ENCODE results near the gene TNS3. TPM values are rescaled to one million over a fixed set of nuclear protein-coding genes. Genes with fewer than 3 reads are reported as not detected.
"Not testable (repeated sequence)": the region's sequence is repeated elsewhere in the genome, so short reads cannot be mapped to it uniquely, and the experiment has no call there.

The TNS3 gene
- polyA plus RNA-seq, 1 of the 3 experiments (the other 2 are of a cell fraction): 72.3 TPM

- Histone ChIP-seq H3K79me2 (ENCODE audit: insufficient read depth) (peaks cover 32% of the 10 kb centered on the region), H2AFZ (ENCODE audit: low read depth) (no peak overlapping the region), H3K9me2 (no peaks in the 10 kb centered on the region), H3K27ac (ENCODE audit: low read depth in 2 of 2, low read length in 1 of 2) (no peak overlapping the region), H3K27me3 (ENCODE audit: insufficient read depth) (no peaks in the 10 kb centered on the region), H3K9me3 (no peaks in the 10 kb centered on the region), H3K4me2 (no peak overlapping the region), H3K36me3 (replicated peaks in 1 of 2; ENCODE audit: control insufficient read depth in 1 of 2, insufficient read depth in 2 of 2, low read length in 1 of 2) (peaks cover 1 to 23% of the 10 kb centered on the region in 2 experiments), H4K20me1 (ENCODE audit: insufficient read depth) (peaks cover 6% of the 10 kb centered on the region; the same call in 1 of the 2 replicates), H3K4me3 (ENCODE audit: low read depth in 2 of 2, low read length in 1 of 2) (no peak overlapping the region), H3F3A (replicated peaks; ENCODE audit: insufficient read depth) (no peaks in the 10 kb centered on the region), H3K4me1 (ENCODE audit: control insufficient read depth in 1 of 2, insufficient read depth in 2 of 2, low read depth in 1 of 2, low read length in 1 of 2) (peaks cover 0 to 11% of the 10 kb centered on the region in 2 experiments; a peak in 2 of 4 replicates), H3K9ac (no peak overlapping the region)
- ChIA-PET POLR2A (no interaction called here), CTCF (interaction anchor here (0.7 to 4.0 kb wide), 3 partner anchors 64 to 377 kb away, joined by 4 to 23 read pairs (median 23); no protein-coding TSS in a partner anchor)
- DNase-seq: no peak
- no peak for TF ChIP-seq REST (IDR thresholded peaks at IDR 0.05; ENCODE audit: low read depth, low read length)
- TF ChIP-seq GABPA (IDR thresholded peaks at IDR 0.05; ENCODE audit: low read depth): no peak
- TF ChIP-seq YY1 (IDR thresholded peaks at IDR 0.05; ENCODE audit: low read depth): no peak
- TF ChIP-seq, protein P1, sequence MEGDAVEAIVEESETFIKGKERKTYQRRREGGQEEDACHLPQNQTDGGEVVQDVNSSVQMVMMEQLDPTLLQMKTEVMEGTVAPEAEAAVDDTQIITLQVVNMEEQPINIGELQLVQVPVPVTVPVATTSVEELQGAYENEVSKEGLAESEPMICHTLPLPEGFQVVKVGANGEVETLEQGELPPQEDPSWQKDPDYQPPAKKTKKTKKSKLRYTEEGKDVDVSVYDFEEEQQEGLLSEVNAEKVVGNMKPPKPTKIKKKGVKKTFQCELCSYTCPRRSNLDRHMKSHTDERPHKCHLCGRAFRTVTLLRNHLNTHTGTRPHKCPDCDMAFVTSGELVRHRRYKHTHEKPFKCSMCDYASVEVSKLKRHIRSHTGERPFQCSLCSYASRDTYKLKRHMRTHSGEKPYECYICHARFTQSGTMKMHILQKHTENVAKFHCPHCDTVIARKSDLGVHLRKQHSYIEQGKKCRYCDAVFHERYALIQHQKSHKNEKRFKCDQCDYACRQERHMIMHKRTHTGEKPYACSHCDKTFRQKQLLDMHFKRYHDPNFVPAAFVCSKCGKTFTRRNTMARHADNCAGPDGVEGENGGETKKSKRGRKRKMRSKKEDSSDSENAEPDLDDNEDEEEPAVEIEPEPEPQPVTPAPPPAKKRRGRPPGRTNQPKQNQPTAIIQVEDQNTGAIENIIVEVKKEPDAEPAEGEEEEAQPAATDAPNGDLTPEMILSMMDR (IDR thresholded peaks at IDR 0.05): no peak
- 80% methylated on average over 11 of the region's 11 CpGs for WGBS (ENCODE audit: low lambda C conversion rate)
Measured at GRCh38 chr7:47441796-47442604, 139.9 kb downstream of the TNS3 start.

GRCh38 chr7:47441048-47441447 lies 140.9 kb downstream of the TNS3 start:
- WGBS (ENCODE audit: low lambda C conversion rate): 88% methylated on average over 8 of the region's 8 CpGs

More at GRCh38 chr7:47441048-47441447, 140.9 kb downstream of the TNS3 start:
- DNase-seq; H2AFZ ChIP-seq (ENCODE audit: low read depth); H3K27me3 ChIP-seq (ENCODE audit: insufficient read depth); H3K9me3 ChIP-seq; H3K9me2 ChIP-seq; H3F3A ChIP-seq (replicated peaks; ENCODE audit: insufficient read depth); POLR2A ChIA-PET; H3K4me3 ChIP-seq (ENCODE audit: low read depth in 2 of 2, low read length in 1 of 2); H3K27ac ChIP-seq (ENCODE audit: low read depth in 2 of 2, low read length in 1 of 2); H3K9ac ChIP-seq; H4K20me1 ChIP-seq (ENCODE audit: insufficient read depth); H3K4me2 ChIP-seq: not testable (repeated sequence)
- CTCF ChIA-PET: interaction anchor here (0.7 to 1.4 kb wide), 2 partner anchors 63 to 528 kb away, joined by 3 to 4 read pairs; no protein-coding TSS in a partner anchor
- Histone ChIP-seq H3K79me2 (ENCODE audit: insufficient read depth) (peaks cover 26% of the 10 kb centered on the region), H3K36me3 (replicated peaks in 1 of 2; ENCODE audit: control insufficient read depth in 1 of 2, insufficient read depth in 2 of 2, low read length in 1 of 2) (peaks cover 6 to 30% of the 10 kb centered on the region in 2 experiments), H3K4me1 (ENCODE audit: control insufficient read depth in 1 of 2, insufficient read depth in 2 of 2, low read depth in 1 of 2, low read length in 1 of 2) (peaks cover 0 to 11% of the 10 kb centered on the region in 2 experiments; a peak in 3 of 4 replicates)

Data from SK-N-SH (cell line).